Stimulated activated naive CD8-positive, alpha-beta T cell treated with anti-CD3 and anti-CD28 coated beads, Interleukin-15, amount 100 ng/mL, for 72 hours (primary cell): ENCODE measurements around the gene KLC1.
A peak's percentile ranks its signal among the peaks of the same experiment; 100 is the strongest.

Experiments used
- ATAC-seq: fragments of 150-1000 bp; cut with Tn5 transposase; 2 replicates; pipeline ENCODE4 v1.10.0; 2021; ENCODE audit warnings: mild to moderate bottlenecking, moderate library complexity
- DNase-seq, 2 donors: peaks; one replicate each; pipeline ENCODE4 v3.0.0; 2021 to 2022
- H3K27ac Mint-ChIP-seq, 2 donors: one replicate each; pipeline ENCODE4 v1.8.0; 2022; ENCODE audit warnings: mild to moderate bottlenecking in 2 of 2, mixed read lengths in 2 of 2, moderate library complexity in 2 of 2
- H3K27me3 Mint-ChIP-seq: one replicate; pipeline ENCODE4 v1.8.0; 2022; ENCODE audit warnings: mixed read lengths
- H3K4me1 Mint-ChIP-seq: one replicate; pipeline ENCODE4 v1.8.0; 2022; ENCODE audit warnings: mild to moderate bottlenecking, mixed read lengths
- H3K4me3 Mint-ChIP-seq, 2 donors: one replicate each; pipeline ENCODE4 v1.8.0; 2022; ENCODE audit warnings: mild to moderate bottlenecking in 2 of 2, mixed read lengths in 2 of 2, moderate library complexity in 1 of 2
- H3K9me3 Mint-ChIP-seq, 2 donors: one replicate each; pipeline ENCODE4 v1.8.0; 2022; ENCODE audit warnings: mixed read lengths in 2 of 2

Gene KLC1

GRCh38 chr14:103743691-103744090 is 114.7 kb downstream of the KLC1 start:
- Mint-ChIP-seq H3K4me3 (no peak overlapping the region), H3K27me3 (no peaks in the 10 kb centered on the region), H3K4me1 (peaks cover 10% of the 10 kb centered on the region), H3K9me3 (no peaks in the 10 kb centered on the region), H3K27ac (peak overlapping the region in 1 of 2 donors; percentile 82)
- DNase-seq (no peak), ATAC-seq (no peak)

DNA sequence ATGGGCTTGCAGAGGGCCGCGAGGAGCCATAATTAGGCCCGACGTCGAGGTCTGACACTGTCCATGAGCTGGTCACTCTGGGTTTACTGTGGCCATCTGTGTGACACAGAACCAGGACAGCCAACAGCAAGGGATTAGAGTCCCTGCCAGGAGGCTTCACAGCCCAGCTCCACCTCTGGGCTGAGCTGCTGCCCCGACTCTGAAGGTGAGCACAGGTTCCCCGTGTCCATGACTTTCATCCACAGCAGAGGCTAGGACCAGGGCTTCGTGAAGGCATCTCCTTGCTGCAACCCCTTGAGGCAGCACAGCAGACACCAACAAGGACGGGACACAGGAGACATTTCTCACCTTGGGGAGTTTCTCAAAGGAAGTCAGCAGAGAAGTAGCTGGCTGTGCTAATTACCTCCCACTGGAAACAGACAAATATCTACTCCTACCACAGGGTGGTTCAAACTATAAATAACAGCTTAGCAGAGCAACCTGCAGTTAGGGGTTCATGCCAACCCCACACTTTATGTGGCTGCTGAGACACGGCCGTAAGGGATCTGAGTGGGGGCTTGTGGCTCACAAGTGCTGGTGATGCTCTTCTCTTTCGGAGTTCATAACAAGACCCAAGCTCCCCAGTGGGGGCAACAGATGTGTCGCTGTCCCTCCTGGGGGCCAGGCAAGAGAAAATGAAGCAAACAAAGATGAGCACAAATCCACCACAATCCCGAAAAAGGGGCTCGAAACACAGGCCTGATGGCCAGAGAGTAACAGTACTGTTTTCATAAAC is 115.8 kb downstream of the KLC1 start:
- H3K27me3 Mint-ChIP-seq: no peaks in the 10 kb centered on the region
- no peak for ATAC-seq
- DNase-seq: no peak
- H3K9me3 Mint-ChIP-seq: no peaks in the 10 kb centered on the region
- H3K4me3 Mint-ChIP-seq: no peak overlapping the region
- peaks cover 19% of the 10 kb centered on the region for H3K4me1 Mint-ChIP-seq
- no peak overlapping the region for H3K27ac Mint-ChIP-seq

- Mint-ChIP-seq H3K9me3 (no peaks in the 10 kb centered on the region), H3K27me3 (no peaks in the 10 kb centered on the region), H3K4me1 (peaks cover 23% of the 10 kb centered on the region), H3K27ac (no peak overlapping the region), H3K4me3 (no peak overlapping the region)
- ATAC-seq (no peak), DNase-seq (no peak)
Observed at GRCh38 chr14:103745424-103745823, 116.4 kb downstream of the KLC1 start.

DNA sequence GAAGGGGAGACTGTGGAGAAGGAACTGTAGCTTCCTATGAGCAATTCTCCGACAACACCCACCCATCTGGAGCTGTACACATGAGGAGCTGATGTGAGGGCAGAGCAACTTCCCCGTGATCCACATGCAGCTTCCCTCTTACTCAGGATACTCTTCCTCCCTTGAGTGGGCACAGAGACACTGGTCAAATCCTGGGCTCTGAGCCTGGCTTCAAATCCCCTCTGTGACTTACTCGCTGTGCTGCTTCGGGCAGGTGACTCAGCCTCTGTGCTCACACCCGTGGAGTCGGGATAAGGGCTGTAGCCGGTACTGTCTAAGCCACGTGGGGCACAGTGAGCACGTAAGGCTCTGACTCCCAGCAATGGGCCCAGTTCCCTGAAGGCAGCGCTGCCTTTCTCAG is 117.7 kb downstream of the KLC1 start:
- Mint-ChIP-seq H3K9me3 (no peaks in the 10 kb centered on the region), H3K4me1 (peaks cover 23% of the 10 kb centered on the region), H3K27me3 (no peaks in the 10 kb centered on the region), H3K4me3 (no peak overlapping the region), H3K27ac (peak overlapping the region in 1 of 2 donors; percentile 5)
- no peak for DNase-seq
- ATAC-seq: no peak

- Mint-ChIP-seq H3K4me3 (peak overlapping the region; percentile 29 to 59), H3K27ac (peak overlapping the region in 1 of 2 donors; percentile 80), H3K9me3 (no peaks in the 10 kb centered on the region), H3K4me1 (peaks cover 23% of the 10 kb centered on the region), H3K27me3 (no peaks in the 10 kb centered on the region)
- ATAC-seq (peak; percentile 99), DNase-seq (peak; percentile 48 to 55)
Observed at GRCh38 chr14:103748534-103748857, 119.5 kb downstream of the KLC1 start.

- Mint-ChIP-seq H3K9me3 (no peaks in the 10 kb centered on the region), H3K4me1 (peaks cover 23% of the 10 kb centered on the region), H3K4me3 (no peak overlapping the region), H3K27ac (peak overlapping the region; percentile 29 to 59), H3K27me3 (no peaks in the 10 kb centered on the region)
- DNase-seq (no peak), ATAC-seq (no peak)
Observed at GRCh38 chr14:103749452-103749851, 120.4 kb downstream of the KLC1 start.

- DNase-seq (no peak), ATAC-seq (no peak)
- Mint-ChIP-seq H3K4me3 (no peak overlapping the region), H3K9me3 (no peaks in the 10 kb centered on the region), H3K4me1 (peaks cover 23% of the 10 kb centered on the region), H3K27ac (no peak overlapping the region), H3K27me3 (no peaks in the 10 kb centered on the region)
Observed at GRCh38 chr14:103749860-103750259, 120.8 kb downstream of the KLC1 start.
